Memory B cell (primary cell): ENCODE measurements around the gene PTGIS.

ENCODE experiments used
- ATAC-seq: fragments of 150-1000 bp; cut with Tn5 transposase; 2 replicates; pipeline ENCODE4 v1.10.0; 2021; ENCODE audit warnings: low read depth, mild to moderate bottlenecking, moderate library complexity
- DNase-seq, 2 donors: peaks; one replicate each; pipeline ENCODE4 v3.0.0; 2022; ENCODE audit warnings: low spot score in 2 of 2
- H3K27ac Mint-ChIP-seq: one replicate; pipeline ENCODE4 v1.8.0; 2022; ENCODE audit warnings: mild to moderate bottlenecking, moderate library complexity, mixed read lengths
- H3K27me3 Mint-ChIP-seq: one replicate; pipeline ENCODE4 v1.8.0; 2022; ENCODE audit warnings: mixed read lengths
- H3K36me3 Mint-ChIP-seq: one replicate; pipeline ENCODE4 v1.8.0; 2022; ENCODE audit warnings: mild to moderate bottlenecking, mixed read lengths
- H3K4me1 Mint-ChIP-seq: one replicate; pipeline ENCODE4 v1.8.0; 2022; ENCODE audit warnings: mixed read lengths
- H3K4me3 Mint-ChIP-seq: one replicate; pipeline ENCODE4 v1.8.0; 2022; ENCODE audit warnings: mild to moderate bottlenecking, moderate library complexity, mixed read lengths
- H3K9me3 Mint-ChIP-seq: one replicate; pipeline ENCODE4 v1.8.0; 2022; ENCODE audit warnings: mixed read lengths

PTGIS gene

DNA sequence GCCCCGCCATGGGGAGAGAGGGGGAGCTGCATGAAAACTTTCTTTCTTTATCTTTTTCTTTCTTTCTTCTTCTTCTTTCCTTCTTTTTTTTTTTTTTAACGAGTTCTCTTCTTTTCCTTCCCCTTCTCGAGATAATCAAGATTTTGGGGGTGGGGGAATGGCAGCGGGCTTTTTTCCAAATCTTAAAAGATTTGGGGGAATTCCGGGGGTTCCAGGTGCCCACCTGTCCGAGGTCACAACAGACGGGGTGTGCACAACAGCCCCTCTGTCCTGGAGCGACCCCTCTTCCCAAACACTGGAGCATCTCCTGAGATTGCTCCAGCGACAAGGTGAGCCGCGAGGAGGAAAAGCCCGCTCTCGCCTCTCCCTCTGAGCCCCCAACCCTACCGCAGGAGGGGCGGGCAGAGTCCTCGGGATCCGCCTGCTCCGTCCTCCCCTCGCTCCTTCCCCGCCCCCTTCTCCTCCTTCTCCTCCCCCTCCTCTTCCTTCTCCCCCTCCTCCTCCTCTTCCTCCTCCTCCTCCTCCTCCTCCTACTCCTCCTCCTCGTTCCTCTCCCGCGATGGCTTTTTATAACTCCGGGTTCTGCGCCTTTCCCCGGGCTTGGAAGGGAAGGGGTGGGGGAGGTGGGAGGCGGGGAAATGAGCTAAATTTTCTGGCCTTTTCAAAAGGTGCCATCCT, 84.8 kb downstream of the PTGIS start:
- peak overlapping the region; percentile 6 for H3K4me3 Mint-ChIP-seq

DNA sequence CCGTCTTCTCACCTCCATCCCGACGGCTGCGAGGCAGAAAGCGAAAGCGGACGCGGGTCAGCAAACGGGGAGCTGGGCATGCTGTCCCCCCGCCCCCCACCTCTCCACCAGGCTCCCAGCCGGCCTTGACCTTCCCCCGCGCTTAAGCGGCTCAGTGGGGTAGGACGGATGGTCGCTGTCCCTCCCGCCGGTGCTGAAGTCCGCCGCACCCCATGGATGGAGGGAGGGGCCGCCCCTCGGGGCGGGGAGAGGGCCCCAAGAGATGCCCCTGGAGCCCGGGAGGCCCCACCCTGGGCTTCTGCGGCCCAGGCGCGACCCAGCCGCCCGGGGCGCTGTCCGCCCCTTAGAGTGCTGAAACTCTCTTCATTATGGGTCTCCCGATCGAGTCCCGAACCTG, 85.3 kb downstream of the PTGIS start, which contains the start of gene KCNB1:
Gene KCNB1 (minus strand): TSS at position 48 of the 397 bp plus-strand sequence. CDS start 188 bp downstream, outside the sequence.
- H3K27me3 Mint-ChIP-seq: peaks cover 31% of the 10 kb centered on the region
- H3K9me3 Mint-ChIP-seq: peaks cover 3% of the 10 kb centered on the region
- peaks cover 4% of the 10 kb centered on the region for H3K36me3 Mint-ChIP-seq
- DNase-seq (peak; percentile 15 to 35), ATAC-seq (peak; percentile 44)
- peaks cover 8% of the 10 kb centered on the region for H3K4me1 Mint-ChIP-seq
- H3K4me3 Mint-ChIP-seq: peak within 1 kb of the TSS; percentile 6
- no peak within 1 kb of the TSS for H3K27ac Mint-ChIP-seq

More for the DNA sequence above, 84.8 kb downstream of the PTGIS start:
- Mint-ChIP-seq H3K9me3 (peaks cover 3% of the 10 kb centered on the region), H3K36me3 (peaks cover 4% of the 10 kb centered on the region), H3K27ac (no peak overlapping the region), H3K27me3 (peaks cover 31% of the 10 kb centered on the region), H3K4me1 (peaks cover 8% of the 10 kb centered on the region)
- DNase-seq (no peak), ATAC-seq (no peak)

DNA sequence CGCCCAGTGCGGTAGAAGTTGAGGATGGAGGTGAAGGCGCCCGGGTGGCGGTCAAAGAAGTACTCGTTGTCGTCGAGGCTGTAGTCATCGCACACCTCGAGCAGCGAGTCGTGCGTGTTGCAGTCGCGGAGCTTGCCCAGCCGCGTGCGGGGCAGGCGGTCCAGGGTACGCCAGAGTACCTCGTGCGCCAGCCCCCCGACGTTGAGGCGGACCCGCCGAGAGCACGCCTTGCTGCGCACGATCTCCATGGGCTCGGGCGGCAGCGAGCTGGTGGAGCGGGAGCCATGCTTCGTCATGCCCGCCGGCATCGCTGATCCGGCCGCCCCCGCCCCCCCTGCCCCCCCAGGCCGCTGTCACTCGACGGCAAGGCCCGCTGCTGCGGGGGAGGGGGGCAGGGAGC, 85.8 kb downstream of the PTGIS start:
- Mint-ChIP-seq H3K4me1 (peaks cover 8% of the 10 kb centered on the region), H3K9me3 (peaks cover 3% of the 10 kb centered on the region), H3K27me3 (peaks cover 31% of the 10 kb centered on the region), H3K27ac (no peak overlapping the region), H3K4me3 (no peak overlapping the region), H3K36me3 (peaks cover 4% of the 10 kb centered on the region)
- DNase-seq: no peak
- no peak for ATAC-seq

DNA sequence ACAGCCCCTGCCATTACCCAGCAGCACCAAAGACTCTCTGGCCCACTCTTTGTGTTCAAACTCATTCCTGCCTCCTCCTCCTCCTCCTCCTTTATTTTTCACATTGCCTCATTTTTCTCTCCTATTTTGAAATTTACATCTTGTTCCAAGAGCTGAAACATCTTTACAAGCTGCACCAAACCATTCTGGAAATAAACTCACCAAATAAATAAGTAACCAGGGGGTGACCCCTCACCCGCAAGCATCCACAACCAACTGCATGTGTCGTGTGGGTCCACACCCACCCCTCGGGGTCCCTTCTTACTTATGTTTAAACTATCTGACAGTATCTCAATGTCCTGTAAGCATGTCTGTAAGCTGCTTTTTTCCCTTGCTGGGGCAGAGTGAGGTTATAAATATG, 86.8 kb downstream of the PTGIS start:
- DNase-seq (no peak), ATAC-seq (no peak)
- peaks cover 8% of the 10 kb centered on the region for H3K4me1 Mint-ChIP-seq
- H3K9me3 Mint-ChIP-seq: peaks cover 3% of the 10 kb centered on the region
- no peak overlapping the region for H3K27ac Mint-ChIP-seq
- no peak overlapping the region for H3K4me3 Mint-ChIP-seq
- H3K27me3 Mint-ChIP-seq: peaks cover 31% of the 10 kb centered on the region
- H3K36me3 Mint-ChIP-seq: peaks cover 4% of the 10 kb centered on the region

DNA sequence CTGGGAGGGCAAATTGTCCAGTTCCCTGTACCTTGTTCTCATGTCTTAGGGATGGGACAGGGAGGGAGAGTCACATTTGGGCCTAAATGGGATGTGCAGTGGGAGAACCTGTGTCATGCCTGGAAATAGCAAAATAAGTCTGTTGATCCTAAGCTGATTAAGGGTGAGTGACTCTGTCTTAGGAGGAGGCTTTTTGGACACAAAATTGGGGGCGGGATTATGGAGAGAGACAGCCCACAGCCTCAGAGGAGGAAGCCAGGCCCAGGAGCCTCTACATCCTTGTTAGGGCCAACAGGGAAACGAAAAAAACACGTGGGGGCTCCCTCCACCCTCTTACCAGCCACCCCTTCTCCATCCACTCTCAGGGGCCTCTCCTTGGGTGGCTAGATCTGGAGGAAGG, 87.7 kb downstream of the PTGIS start:
- DNase-seq (no peak), ATAC-seq (no peak)
- Mint-ChIP-seq H3K9me3 (peaks cover 3% of the 10 kb centered on the region), H3K4me3 (no peak overlapping the region), H3K36me3 (peaks cover 4% of the 10 kb centered on the region), H3K27me3 (peaks cover 25% of the 10 kb centered on the region), H3K4me1 (peaks cover 8% of the 10 kb centered on the region), H3K27ac (no peak overlapping the region)

DNA sequence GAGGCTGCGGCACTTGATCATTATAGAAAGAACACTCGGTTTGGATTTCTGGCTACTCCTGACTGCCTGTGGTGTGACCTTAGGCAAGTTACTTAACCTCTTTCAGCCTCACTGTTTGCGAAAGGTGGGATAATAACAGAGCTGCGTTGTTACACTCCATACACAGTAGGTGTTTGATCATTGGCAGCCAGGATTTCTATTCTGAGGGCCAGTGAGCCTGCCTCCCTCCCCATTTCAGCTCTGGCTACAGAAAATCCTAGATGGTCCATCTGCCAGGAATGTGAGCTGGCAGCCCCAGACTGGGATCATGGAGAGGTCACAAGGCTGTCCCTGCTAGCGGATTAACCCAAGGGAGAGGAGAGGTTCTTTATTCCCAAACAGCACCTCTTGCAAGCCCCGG, 88.2 kb downstream of the PTGIS start:
- Mint-ChIP-seq H3K4me3 (no peak overlapping the region), H3K27me3 (peaks cover 25% of the 10 kb centered on the region), H3K4me1 (peaks cover 8% of the 10 kb centered on the region), H3K27ac (no peak overlapping the region), H3K9me3 (peaks cover 3% of the 10 kb centered on the region), H3K36me3 (peaks cover 4% of the 10 kb centered on the region)
- DNase-seq: no peak
- no peak for ATAC-seq

DNA sequence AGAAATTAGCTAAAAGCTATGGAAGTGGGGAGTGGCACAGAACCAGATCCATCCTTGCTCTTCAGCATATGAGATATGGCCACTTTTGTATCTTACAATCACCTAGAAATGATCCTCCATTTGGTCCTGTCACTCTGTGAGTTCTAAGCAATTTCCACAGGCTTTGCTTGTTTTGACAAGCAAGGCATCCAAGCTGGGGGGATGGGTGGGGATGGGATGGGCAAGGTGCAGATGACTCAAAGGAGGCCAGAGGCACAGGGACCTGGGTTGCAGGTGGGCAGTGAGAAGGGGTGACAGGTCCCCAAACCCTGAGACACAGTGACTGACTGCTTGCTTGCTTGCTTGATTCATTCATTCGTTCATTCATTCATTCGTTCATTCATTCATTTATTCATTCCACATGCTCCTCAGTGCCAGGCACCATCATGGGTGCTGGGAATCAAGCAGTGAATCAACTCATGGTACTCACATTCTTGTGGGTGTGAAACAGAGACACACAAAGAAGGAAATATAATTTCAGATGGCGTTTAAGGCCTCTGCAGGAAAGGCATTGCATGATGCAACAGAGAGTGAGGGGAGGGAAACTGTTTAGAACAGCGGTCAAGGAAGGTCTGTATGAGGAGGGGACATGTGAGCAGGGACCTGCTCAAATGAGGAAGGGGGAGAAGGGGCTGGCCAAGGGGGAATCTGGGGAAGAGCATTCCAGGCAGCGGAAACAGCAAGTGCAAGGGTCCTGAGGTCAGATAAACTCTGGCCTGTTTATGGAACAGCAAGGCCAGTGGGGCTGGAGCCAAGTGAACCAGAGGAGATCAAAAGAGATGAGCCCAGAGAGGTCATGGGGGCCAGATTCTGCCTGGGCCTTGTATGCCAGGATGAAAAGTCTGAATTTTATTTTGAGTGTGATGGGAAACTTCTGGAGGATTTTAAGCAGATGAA, 88.9 kb downstream of the PTGIS start:
- ATAC-seq: no peak
- Mint-ChIP-seq H3K4me3 (no peak overlapping the region), H3K9me3 (peaks cover 3% of the 10 kb centered on the region), H3K36me3 (peaks cover 3% of the 10 kb centered on the region), H3K27ac (no peak overlapping the region), H3K4me1 (peaks cover 1% of the 10 kb centered on the region), H3K27me3 (peaks cover 25% of the 10 kb centered on the region)
- no peak for DNase-seq

DNA sequence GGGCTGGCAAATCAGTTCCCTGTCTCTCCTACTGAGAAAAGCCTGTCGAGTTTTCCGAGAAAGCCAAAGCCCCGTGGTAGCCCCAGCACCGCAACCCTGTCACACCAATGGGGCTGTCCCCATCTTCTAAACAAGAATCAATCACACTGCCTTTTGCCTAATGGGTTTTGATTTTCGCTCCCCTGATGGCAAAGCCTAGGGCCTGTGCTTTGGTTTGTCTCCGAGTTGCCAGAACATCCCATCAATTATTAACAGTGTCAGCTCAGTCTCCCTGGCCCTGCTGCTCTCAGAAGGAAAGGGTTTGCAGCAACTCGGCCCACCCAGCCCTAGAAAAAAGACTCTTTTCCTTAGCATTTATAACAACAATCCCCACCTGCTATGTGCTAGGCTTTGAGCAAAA, 89.7 kb downstream of the PTGIS start:
- Mint-ChIP-seq H3K36me3 (peaks cover 3% of the 10 kb centered on the region), H3K4me3 (no peak overlapping the region), H3K4me1 (no peaks in the 10 kb centered on the region), H3K27ac (no peak overlapping the region), H3K9me3 (peaks cover 3% of the 10 kb centered on the region), H3K27me3 (peaks cover 25% of the 10 kb centered on the region)
- DNase-seq (no peak), ATAC-seq (no peak)

DNA sequence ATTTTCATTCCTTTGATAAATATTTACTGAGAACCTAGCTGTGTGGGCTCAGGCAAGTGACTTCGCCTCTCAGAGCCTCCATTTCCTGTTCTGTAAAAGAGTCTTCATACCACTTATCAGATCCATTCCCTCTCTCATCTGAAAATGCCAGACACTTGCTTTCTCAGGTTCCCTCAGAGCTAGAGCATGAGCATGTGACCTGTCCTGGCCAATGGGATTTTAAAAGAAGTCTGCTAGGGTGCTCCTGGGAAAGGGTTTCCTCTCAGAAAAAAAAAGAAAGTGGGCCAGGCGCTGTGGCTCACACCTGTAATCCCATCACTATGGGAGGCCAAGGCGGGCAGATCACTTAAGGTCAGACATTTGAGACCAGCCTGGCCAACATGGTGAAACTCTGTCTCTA, 90.7 kb downstream of the PTGIS start:
- Mint-ChIP-seq H3K27ac (no peak overlapping the region), H3K27me3 (peaks cover 25% of the 10 kb centered on the region), H3K4me1 (no peaks in the 10 kb centered on the region), H3K9me3 (peaks cover 3% of the 10 kb centered on the region), H3K36me3 (peaks cover 3% of the 10 kb centered on the region), H3K4me3 (no peak overlapping the region)
- ATAC-seq: no peak
- no peak for DNase-seq

DNA sequence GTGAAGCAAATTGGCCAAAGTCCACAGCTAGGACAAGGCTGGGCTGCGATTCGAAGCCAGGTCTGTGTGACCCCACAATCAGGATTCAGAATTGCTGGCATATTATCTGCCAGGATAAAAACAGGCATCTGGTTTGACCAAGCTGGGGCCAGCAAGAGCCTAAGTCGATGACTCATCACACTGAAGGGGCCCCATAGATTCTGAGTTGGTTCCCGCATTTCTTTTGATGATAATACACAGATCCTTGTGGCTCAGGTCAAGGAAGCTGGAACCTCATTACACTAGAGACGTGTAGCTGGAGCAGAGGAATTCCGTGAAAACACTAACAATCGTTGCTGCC, 92.0 kb downstream of the PTGIS start:
- H3K9me3 Mint-ChIP-seq: peaks cover 3% of the 10 kb centered on the region
- H3K4me1 Mint-ChIP-seq: no peaks in the 10 kb centered on the region
- H3K36me3 Mint-ChIP-seq: peaks cover 3% of the 10 kb centered on the region
- DNase-seq (no peak), ATAC-seq (no peak)
- no peak overlapping the region for H3K4me3 Mint-ChIP-seq
- H3K27ac Mint-ChIP-seq: no peak overlapping the region
- peaks cover 19% of the 10 kb centered on the region for H3K27me3 Mint-ChIP-seq

DNA sequence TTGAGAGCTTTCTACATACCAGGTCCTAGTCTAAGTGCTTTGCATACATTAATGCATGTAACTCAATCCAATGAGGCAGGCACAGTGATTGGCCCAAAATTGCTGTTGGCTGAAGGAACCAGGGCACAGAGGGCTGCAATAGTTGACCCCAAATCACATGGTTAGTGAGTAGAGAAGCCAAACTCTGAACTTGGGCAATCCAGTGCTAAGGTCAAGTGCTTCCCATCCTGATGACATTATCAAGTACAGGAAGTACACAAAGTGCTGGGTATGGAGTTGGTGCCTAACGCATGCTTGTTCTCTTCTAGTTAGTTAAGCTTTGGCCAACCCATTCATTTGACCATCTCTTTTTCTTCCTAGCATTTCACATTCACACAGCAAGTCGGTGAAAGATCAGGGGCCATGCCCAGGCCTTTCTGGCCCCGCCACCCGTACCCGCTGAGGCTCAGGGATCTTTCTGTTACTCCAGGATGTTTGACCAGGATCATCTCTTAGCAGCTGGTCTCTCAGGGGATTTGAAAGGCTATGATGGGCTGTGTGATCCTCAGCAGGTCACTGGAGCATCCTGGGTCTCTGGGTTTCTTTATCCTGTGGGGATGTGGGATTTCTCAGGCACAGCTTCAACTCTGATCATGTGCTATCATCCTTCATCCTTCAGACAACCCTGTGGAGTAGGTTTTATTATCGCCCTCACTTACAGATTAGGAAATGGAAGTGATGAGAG, 92.5 kb downstream of the PTGIS start:
- no peak overlapping the region for H3K27ac Mint-ChIP-seq
- H3K4me3 Mint-ChIP-seq: no peak overlapping the region
- no peak for DNase-seq
- no peak for ATAC-seq
- peaks cover 3% of the 10 kb centered on the region for H3K9me3 Mint-ChIP-seq
- no peaks in the 10 kb centered on the region for H3K4me1 Mint-ChIP-seq
- peaks cover 20% of the 10 kb centered on the region for H3K27me3 Mint-ChIP-seq
- peaks cover 3% of the 10 kb centered on the region for H3K36me3 Mint-ChIP-seq

DNA sequence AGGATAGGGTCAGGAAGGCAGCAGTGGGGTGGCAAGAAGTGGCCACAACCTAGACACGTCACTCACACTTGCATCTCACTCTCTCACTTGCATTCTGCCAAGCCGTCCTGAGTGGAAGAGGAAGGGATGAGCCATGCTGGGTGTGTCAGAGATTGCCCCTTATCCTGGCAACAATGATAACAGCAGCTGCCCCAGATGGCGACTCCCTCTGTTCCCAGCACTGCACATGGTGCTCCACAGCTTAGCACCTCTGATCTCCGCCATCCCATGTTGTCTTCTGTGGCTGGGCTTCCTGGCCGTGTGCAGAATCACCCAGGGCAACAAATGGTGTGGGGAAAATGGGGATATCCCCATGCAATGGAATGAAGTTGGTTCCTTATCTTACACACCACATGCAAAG, 96.5 kb downstream of the PTGIS start:
- Mint-ChIP-seq H3K4me1 (no peaks in the 10 kb centered on the region), H3K9me3 (no peaks in the 10 kb centered on the region), H3K27ac (no peak overlapping the region), H3K36me3 (no peaks in the 10 kb centered on the region), H3K27me3 (peaks cover 30% of the 10 kb centered on the region), H3K4me3 (no peak overlapping the region)
- DNase-seq (no peak), ATAC-seq (no peak)

DNA sequence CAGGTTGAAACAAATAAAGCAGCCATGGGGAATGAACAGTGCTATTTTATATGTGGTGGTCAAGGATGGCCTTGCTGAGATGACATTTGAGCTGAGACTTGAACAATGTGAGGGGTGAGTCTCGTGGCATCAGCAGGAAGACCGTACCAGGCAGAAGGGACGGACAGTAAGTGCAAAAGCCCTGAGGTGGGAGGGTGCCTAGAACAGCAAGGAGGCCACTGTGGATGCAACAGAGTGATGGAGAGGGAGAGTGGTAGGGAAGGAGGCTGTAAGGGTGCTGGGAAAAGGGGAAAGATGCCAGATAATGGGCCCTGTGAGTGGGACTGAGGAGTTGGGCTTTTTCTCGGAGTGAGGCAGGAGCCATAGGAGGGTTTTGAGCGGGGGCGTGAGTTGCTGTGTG, 97.0 kb downstream of the PTGIS start:
- no peak overlapping the region for H3K4me3 Mint-ChIP-seq
- H3K9me3 Mint-ChIP-seq: no peaks in the 10 kb centered on the region
- ATAC-seq: no peak
- H3K27me3 Mint-ChIP-seq: peaks cover 30% of the 10 kb centered on the region
- no peak for DNase-seq
- H3K36me3 Mint-ChIP-seq: no peaks in the 10 kb centered on the region
- no peak overlapping the region for H3K27ac Mint-ChIP-seq
- no peaks in the 10 kb centered on the region for H3K4me1 Mint-ChIP-seq

DNA sequence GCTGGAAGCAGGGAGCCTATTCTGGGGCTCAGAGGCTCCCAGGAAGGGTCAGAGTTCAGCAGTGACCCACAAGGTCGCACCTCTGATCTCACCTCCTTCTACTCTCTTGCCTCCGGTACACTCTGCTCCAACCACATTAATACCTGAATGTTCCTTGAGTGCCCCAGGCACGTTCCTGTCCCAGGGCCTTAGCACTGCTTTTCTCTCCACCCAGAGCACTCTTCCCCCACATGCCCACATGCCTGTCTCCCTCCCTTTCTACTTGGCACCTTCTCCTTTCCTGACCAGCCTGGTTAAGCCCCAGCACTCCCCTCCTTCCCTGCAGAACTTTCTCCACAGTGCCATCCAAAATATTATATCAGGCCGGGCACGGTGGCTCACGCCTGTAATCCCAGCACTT, 98.9 kb downstream of the PTGIS start:
- DNase-seq (no peak), ATAC-seq (no peak)
- Mint-ChIP-seq H3K36me3 (no peaks in the 10 kb centered on the region), H3K27me3 (peaks cover 34% of the 10 kb centered on the region), H3K27ac (no peak overlapping the region), H3K9me3 (no peaks in the 10 kb centered on the region), H3K4me3 (no peak overlapping the region), H3K4me1 (no peaks in the 10 kb centered on the region)
